Measurements from ENCODE around the gene ACP1.

ACP1 gene

DNA sequence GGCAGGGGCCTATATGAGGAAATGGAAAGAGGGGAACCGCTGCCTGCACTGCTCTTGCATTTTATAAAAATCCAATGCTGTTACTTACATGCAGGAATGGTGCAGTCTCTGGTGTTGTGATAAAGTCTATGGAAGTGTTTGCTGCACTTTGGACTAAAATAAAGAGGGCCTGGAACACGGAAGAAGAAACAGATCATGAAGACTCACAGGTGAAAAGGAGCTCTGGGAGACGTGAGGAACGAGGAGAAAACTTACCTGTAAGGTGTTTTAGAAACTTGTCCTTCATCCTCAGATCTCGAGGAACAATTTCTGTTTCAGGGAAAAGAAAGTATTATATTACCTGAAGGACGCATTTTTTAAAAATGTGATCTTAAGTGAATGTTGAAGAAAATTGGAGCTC lies 21.3 kb downstream of the ACP1 start:
- no peak overlapping the region for H3K27ac ChIP-seq (ENCODE audit: low read depth, low read length)
- H3K4me3 ChIP-seq (ENCODE audit: low read length), result no peak overlapping the region
- no peaks in the 10 kb centered on the region for H3K4me1 ChIP-seq (ENCODE audit: control insufficient read depth, insufficient read depth, low read length)
- H3K9ac ChIP-seq (ENCODE audit: low read length), result no peak overlapping the region
- H3K36me3 ChIP-seq (ENCODE audit: control insufficient read depth, insufficient read depth, low read length), result no peaks in the 10 kb centered on the region
- H3K27me3 ChIP-seq (ENCODE audit: control insufficient read depth, insufficient read depth, low read length), result peaks cover 14% of the 10 kb centered on the region

DNA sequence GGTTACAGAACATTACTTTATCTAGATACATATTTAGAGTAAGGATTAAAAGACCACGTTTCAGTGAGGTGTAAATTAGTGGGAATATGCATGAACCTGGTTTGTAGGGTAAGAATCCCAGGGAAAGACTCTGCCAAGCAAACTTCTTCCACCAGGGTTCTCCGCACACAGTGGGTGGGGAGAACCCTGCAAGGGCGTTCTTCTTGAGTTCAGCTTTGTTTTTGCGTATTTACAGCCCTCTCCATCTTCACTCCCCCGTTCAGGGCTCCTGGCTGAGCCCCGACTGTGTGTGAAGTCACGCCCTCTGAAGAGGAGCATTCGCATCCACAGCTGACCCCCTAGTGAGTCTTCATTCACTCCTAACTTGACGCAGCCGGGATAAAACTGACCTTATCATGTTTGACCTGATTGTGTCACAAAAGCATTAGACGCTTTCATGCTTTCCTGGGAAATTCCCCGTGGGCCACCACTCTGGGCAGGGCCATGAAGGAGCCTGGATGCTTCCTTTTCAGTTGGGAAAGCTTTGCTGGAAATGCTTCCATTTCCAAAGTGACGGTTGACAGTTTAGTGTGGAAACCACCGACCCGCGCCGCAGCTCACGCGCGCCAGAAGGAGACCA lies 22.1 kb downstream of the ACP1 start:
- Histone ChIP-seq H3K9ac (ENCODE audit: low read length) (no peak overlapping the region), H3K4me1 (ENCODE audit: control insufficient read depth, insufficient read depth, low read length) (no peaks in the 10 kb centered on the region), H3K36me3 (ENCODE audit: control insufficient read depth, insufficient read depth, low read length) (no peaks in the 10 kb centered on the region), H3K4me3 (ENCODE audit: low read length) (peak overlapping the region; percentile 16), H3K27me3 (ENCODE audit: control insufficient read depth, insufficient read depth, low read length) (peaks cover 14% of the 10 kb centered on the region), H3K27ac (ENCODE audit: low read depth, low read length) (no peak overlapping the region)

DNA sequence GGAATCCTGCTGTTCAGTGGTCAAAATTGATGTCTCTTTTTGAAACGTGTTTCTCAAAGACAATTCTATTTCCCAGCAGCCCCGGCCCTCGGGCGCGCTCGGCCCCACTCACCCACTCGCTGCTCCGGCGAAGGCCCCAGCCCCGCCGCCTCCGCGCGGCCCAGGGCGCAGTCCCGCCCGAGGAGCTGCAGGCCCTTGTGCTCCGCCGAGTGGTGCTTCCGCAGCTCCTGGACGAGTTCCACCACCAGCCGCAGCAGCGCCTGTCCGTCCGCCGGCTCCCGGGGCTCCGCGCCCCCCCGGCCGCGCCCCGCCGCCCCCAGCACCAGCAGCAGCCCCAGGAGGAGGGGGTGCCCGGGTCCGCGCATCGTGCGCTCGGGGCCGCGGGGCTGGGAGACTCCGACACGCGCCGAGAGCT lies 22.7 kb downstream of the ACP1 start:
- Histone ChIP-seq H3K9ac (ENCODE audit: low read length) (no peak overlapping the region), H3K4me3 (ENCODE audit: low read length) (no peak overlapping the region), H3K4me1 (ENCODE audit: control insufficient read depth, insufficient read depth, low read length) (no peaks in the 10 kb centered on the region), H3K36me3 (ENCODE audit: control insufficient read depth, insufficient read depth, low read length) (no peaks in the 10 kb centered on the region), H3K27me3 (ENCODE audit: control insufficient read depth, insufficient read depth, low read length) (peaks cover 14% of the 10 kb centered on the region), H3K27ac (ENCODE audit: low read depth, low read length) (no peak overlapping the region)

DNA sequence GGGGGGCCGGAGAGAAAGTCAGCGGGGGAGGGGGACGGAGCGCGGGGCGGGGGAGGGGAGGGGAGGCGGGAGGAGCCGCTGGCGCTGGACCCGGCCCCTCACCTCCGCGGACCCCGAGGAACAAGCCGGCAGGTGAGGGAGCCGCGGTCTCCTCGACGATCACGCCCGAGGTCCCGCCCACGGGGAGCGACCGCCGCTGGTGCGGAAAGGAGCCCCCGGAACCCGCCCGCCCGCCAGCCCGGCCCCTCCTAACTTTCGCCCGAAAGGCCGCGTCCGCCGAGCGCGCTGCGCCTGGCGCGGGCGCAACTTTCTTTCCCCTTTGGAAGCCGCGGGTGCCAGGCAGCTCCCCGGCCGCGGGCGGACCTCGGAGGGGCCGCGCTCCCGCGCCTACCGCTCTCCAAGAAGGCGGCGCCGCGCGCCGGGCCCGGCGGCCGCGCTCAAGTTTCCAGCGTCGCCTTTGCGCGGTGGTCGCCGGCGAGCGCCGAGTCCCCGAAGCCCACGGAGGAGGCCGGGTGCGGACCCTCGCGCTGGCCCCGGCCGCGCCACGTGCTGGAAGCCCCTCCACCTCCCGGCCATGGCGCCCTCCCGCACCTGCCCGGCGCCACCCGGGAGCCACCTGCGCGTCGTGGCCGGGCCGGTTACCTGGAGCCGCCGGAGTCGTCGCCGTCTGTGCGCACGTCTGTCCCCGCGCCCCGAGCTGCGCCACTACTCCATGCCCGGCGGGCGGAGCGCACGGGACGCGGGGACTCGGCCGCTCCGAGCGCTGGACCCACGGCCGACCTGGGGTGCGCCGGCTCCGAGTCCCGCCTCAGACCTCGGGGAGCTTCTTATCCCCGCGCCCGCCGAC lies 23.4 kb downstream of the ACP1 start, which contains the start of gene ALKAL2:
TSS of gene ALKAL2 (minus strand) at position 181 of the 847 bp plus-strand sequence. CDS start 256 bp downstream, outside the sequence.
- H3K36me3 ChIP-seq (ENCODE audit: control insufficient read depth, insufficient read depth, low read length), result no peaks in the 10 kb centered on the region
- no peaks in the 10 kb centered on the region for H3K4me1 ChIP-seq (ENCODE audit: control insufficient read depth, insufficient read depth, low read length)
- H3K27ac ChIP-seq (ENCODE audit: low read depth, low read length), result no peak within 1 kb of the TSS
- peaks cover 14% of the 10 kb centered on the region for H3K27me3 ChIP-seq (ENCODE audit: control insufficient read depth, insufficient read depth, low read length)
- H3K4me3 ChIP-seq (ENCODE audit: low read length), result peak within 1 kb of the TSS; percentile 31
- no peak within 1 kb of the TSS for H3K9ac ChIP-seq (ENCODE audit: low read length)

DNA sequence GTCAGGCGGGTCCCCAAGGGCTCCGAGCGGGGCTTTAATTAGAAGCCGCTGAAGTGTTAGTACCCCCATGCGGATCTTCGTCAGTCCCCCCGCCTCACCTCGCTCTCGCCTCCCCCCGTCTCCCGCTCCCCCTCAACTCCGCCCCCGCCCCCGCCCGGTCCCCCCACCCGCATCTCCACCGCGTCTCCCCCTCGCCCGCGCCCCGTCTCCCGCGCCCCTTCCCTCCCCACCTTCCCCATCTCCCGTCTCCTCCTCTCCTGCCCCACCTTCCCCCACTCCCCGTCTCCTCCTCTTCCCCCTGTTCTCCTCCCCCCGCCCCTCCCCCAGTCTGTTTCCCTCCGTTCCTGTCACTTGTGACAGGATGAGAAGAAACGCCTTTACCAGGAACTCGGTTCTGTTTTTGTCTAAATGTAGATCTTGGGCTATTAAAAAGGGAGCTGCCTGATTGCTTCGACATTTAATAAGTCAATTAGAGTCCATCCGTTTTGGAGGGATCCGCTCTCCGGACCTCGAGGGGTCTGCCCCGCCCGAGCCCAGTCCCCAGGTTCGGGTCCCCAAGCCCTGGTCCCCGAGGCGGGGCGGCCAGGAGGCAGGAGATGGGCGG lies 24.1 kb downstream of the ACP1 start:
- H3K4me3 ChIP-seq (ENCODE audit: low read length), result peak overlapping the region; percentile 64
- no peak overlapping the region for H3K27ac ChIP-seq (ENCODE audit: low read depth, low read length)
- peaks cover 14% of the 10 kb centered on the region for H3K27me3 ChIP-seq (ENCODE audit: control insufficient read depth, insufficient read depth, low read length)
- no peaks in the 10 kb centered on the region for H3K36me3 ChIP-seq (ENCODE audit: control insufficient read depth, insufficient read depth, low read length)
- no peak overlapping the region for H3K9ac ChIP-seq (ENCODE audit: low read length)
- H3K4me1 ChIP-seq (ENCODE audit: control insufficient read depth, insufficient read depth, low read length), result no peaks in the 10 kb centered on the region

DNA sequence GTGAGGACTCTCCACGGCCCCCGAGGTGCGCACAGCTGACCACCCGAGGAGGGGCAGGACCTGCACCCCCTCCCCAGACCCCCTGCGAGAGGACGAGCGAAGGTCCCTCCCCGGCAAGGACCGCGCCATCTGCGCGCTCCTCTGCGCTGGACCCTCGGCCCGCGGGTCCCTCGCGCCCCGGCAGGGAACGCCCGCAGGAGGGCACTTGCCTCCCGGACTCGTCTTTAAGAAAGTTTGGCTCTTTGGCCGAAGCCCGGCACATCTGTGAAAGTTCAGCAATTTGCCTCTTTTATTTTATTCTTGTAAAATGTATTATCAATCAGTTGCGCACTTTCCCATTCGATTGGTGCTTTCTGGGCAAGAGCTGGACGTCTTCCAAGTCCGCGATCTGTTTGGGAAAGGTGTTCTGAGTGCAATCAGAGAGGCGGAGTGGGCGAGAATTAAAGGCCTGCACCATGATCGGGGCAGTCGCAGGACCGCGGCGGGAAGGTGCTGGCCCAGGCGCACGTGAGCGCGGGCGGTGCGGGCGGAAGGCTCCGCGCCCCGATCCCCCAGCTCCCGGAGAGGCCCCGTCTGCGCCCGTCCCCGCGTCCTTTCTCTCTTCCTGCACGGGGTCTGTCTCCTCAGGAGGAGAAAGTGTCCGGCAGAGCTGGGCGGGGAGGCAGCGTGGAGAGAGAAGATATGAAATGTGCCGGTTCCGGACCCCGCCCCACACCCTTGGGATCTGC lies 24.8 kb downstream of the ACP1 start:
- Histone ChIP-seq H3K4me3 (ENCODE audit: low read length) (peak overlapping the region; percentile 64), H3K27ac (ENCODE audit: low read depth, low read length) (no peak overlapping the region), H3K36me3 (ENCODE audit: control insufficient read depth, insufficient read depth, low read length) (no peaks in the 10 kb centered on the region), H3K4me1 (ENCODE audit: control insufficient read depth, insufficient read depth, low read length) (no peaks in the 10 kb centered on the region), H3K27me3 (ENCODE audit: control insufficient read depth, insufficient read depth, low read length) (peaks cover 14% of the 10 kb centered on the region), H3K9ac (ENCODE audit: low read length) (no peak overlapping the region)

DNA sequence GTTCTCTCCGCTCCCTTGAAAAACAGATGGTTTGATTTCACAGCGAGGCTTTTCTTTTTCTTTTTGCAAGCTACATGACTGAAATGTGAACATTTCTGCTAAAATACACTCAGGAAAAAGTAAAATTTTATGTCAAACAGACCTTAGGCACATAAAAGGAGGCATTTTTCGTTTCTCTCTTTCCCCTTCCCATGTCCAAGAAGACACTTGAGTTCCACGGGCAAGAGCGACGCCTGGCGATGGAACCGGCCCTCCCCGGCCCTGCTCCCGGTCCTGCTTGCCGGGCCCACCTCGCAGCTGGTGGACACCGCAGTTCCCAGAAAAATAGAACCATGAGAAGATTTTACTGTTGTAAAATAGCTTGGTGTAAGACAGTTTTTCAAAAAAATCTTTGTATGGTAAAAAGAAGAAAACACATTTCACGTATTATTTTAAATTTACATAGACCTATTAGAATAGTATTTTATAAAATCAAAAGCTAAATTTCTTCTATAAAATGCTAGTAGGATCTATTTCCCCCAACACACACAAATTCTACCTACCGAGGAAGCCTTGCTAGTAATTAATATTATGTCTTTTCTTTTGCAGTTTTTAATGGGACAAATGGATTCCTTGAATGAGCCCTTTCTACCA lies 25.5 kb downstream of the ACP1 start:
- Histone ChIP-seq H3K9ac (ENCODE audit: low read length) (no peak overlapping the region), H3K27ac (ENCODE audit: low read depth, low read length) (no peak overlapping the region), H3K4me1 (ENCODE audit: control insufficient read depth, insufficient read depth, low read length) (no peaks in the 10 kb centered on the region), H3K36me3 (ENCODE audit: control insufficient read depth, insufficient read depth, low read length) (no peaks in the 10 kb centered on the region), H3K27me3 (ENCODE audit: control insufficient read depth, insufficient read depth, low read length) (peaks cover 14% of the 10 kb centered on the region), H3K4me3 (ENCODE audit: low read length) (peak overlapping the region; percentile 64)

DNA sequence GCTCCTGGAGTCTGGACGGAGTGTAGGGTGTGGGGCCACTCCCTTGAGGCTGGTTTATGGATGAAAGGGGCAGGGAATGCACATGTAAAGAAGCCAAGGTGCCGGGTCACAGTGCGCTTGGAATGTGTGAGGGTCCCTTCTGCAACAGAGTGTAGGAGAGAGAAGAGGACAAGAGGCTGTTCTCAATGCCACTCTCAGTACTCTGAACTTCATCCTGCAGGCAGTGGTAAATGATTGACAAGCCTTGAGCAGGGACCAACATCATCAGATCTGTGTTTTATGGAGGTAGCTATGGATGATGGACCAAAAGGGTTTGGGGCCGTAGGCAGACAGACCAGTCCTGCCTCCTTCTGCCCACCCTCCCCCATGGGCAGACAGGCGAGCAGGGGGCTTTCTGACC lies 30.3 kb downstream of the ACP1 start:
- Histone ChIP-seq H3K36me3 (ENCODE audit: control insufficient read depth, insufficient read depth, low read length) (no peaks in the 10 kb centered on the region), H3K27me3 (ENCODE audit: control insufficient read depth, insufficient read depth, low read length) (peaks cover under 1% of the 10 kb centered on the region), H3K27ac (ENCODE audit: low read depth, low read length) (no peak overlapping the region), H3K4me1 (ENCODE audit: control insufficient read depth, insufficient read depth, low read length) (no peaks in the 10 kb centered on the region), H3K4me3 (ENCODE audit: low read length) (no peak overlapping the region), H3K9ac (ENCODE audit: low read length) (no peak overlapping the region)

DNA sequence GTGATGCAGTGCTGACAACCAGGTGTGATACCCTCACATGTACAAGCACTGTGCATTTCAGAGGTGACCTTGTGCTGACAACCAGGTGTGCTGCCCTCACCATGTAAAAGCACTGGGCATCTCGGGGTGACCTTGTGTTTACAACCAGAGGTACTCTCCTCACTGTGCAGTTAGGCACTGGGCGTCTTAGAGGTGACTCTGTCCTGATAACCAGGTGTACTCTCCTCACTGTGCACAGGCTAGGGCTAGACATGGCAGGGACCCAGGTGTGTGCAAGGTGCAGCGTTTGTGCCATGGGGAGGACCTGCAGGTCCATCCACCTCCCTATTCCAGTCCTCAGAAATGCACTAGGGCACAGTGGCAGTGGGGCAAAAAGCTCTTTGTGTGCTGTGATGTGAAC lies 31.6 kb downstream of the ACP1 start:
- Histone ChIP-seq H3K36me3 (ENCODE audit: control insufficient read depth, insufficient read depth, low read length) (no peaks in the 10 kb centered on the region), H3K27ac (ENCODE audit: low read depth, low read length) (no peak overlapping the region), H3K27me3 (ENCODE audit: control insufficient read depth, insufficient read depth, low read length) (no peaks in the 10 kb centered on the region), H3K4me1 (ENCODE audit: control insufficient read depth, insufficient read depth, low read length) (no peaks in the 10 kb centered on the region), H3K9ac (ENCODE audit: low read length) (no peak overlapping the region), H3K4me3 (ENCODE audit: low read length) (no peak overlapping the region)

DNA sequence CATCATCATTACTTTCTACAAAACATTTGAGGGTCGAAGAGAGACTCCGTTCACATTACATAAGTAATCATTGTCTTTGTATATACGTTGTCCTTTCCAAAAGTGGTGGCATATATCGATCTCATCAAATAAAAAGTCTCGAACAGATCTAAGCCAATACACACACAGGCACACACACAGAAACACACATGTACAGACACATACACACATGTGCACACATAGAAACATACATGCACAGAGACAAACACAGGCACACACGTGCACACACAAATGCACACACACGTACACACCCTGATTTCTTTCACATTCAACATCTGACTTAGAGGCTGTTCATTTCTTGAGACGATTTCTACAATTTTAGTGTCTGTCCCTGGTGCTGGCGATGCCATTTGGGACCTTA lies 40.6 kb downstream of the ACP1 start:
- Histone ChIP-seq H3K27ac (ENCODE audit: low read depth, low read length) (no peak overlapping the region), H3K27me3 (ENCODE audit: control insufficient read depth, insufficient read depth, low read length) (no peaks in the 10 kb centered on the region), H3K4me1 (ENCODE audit: control insufficient read depth, insufficient read depth, low read length) (no peaks in the 10 kb centered on the region), H3K4me3 (ENCODE audit: low read length) (no peak overlapping the region), H3K9ac (ENCODE audit: low read length) (no peak overlapping the region), H3K36me3 (ENCODE audit: control insufficient read depth, insufficient read depth, low read length) (no peaks in the 10 kb centered on the region)

DNA sequence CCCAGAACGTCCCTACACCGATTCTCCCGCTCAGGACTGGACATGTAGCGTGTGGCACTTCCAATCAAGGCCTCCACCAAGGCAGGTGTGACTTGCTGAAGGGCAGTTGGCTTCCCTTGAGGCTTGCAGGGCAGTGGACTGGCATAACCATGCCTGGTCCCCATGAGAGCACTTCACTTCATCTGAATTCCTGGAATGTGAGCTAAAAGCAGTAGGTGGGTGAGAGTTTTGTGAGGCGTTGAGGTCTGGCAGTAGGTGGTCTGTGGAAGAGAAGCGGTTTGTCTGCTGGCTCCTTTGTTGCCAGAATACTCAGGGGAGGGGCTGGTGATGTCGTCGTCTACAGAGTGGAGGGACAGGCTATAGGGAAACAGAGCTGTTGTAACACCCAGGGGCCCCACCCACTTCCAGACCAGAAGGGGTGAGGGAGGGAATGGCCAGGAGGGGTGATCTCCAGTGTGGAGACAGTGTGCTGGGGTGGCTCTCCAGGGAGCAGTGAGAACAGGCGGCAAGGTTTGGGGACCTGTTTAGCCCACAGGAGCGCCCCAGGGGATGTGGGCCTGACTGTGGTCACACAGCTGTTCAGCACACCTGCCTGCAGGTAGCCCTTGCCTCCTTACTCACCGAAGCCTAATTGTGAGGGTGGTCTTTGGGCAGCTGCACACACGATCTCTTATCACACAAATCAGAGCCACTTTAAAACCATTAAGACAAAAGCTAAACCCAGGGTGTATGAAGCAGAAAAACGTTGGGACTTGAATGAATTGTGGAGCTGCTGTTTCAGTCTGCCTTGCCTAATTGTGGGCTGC lies 44.6 kb downstream of the ACP1 start:
- no peak overlapping the region for H3K9ac ChIP-seq (ENCODE audit: low read length)
- no peaks in the 10 kb centered on the region for H3K4me1 ChIP-seq (ENCODE audit: control insufficient read depth, insufficient read depth, low read length)
- H3K27me3 ChIP-seq (ENCODE audit: control insufficient read depth, insufficient read depth, low read length), result no peaks in the 10 kb centered on the region
- no peak overlapping the region for H3K27ac ChIP-seq (ENCODE audit: low read depth, low read length)
- no peaks in the 10 kb centered on the region for H3K36me3 ChIP-seq (ENCODE audit: control insufficient read depth, insufficient read depth, low read length)
- H3K4me3 ChIP-seq (ENCODE audit: low read length), result no peak overlapping the region

All from rectal smooth muscle tissue (tissue), 1 donor.